IMR-90 (cell line): ENCODE data around the gene ITPRID1. TPM values are rescaled to one million over a fixed set of nuclear protein-coding genes. Genes with fewer than 3 reads are reported as not detected.

Source experiments
- ATAC-seq: fragments of 200-7000 bp; cut with Tn5 transposase; 2 replicates; pipeline ENCODE4 v1.9.1; 2020; ENCODE audit warnings: low read depth, mild to moderate bottlenecking, moderate library complexity
- BruUV-seq: library from RNA; stranded (reverse); fragments of 400-500 nt; replicated peaks from 2 replicates; lab custom pipeline; 2021; lab: Mats Ljungman, UMichigan
- CTCF ChIA-PET: fragments of 300-600 bp; formaldehyde crosslinking; extraction: SDS; loops from one replicate; lab custom pipeline; 2021; ENCODE audit warnings: antibody characterized with exemption; lab: Yijun Ruan, JAX
- POLR2A ChIA-PET: fragments of 300-600 bp; sonication (Branson Sonifier 250); formaldehyde crosslinking; loops from one replicate; lab custom pipeline; 2022; ENCODE audit warnings: antibody characterized with exemption; ENCODE audit not compliant: unreplicated experiment; lab: Charles Lee
- DNase-seq: peaks from one replicate; pipeline ENCODE4 v3.0.0; 2013
- H2AFZ ChIP-seq: replicated peaks from 2 replicates; pipeline ENCODE3; 2013; ENCODE audit warnings: low read length, mild to moderate bottlenecking; ENCODE audit not compliant: poor library complexity
- H2AK5ac ChIP-seq: 2 replicates; pipeline ENCODE4 v1.6.1; 2013; ENCODE audit warnings: low read depth, low read length, inconsistent platforms
- H2AK9ac ChIP-seq: replicated peaks from 2 replicates; pipeline ENCODE3; 2013; ENCODE audit warnings: mild to moderate bottlenecking, low read depth, low read length, moderate library complexity; ENCODE audit not compliant: poor library complexity
- H2BK120ac ChIP-seq: 2 replicates; pipeline ENCODE4 v1.6.1; 2013; ENCODE audit warnings: low read depth, low read length, inconsistent platforms
- H2BK15ac ChIP-seq: 3 replicates; pipeline ENCODE4 v1.6.1; 2013; ENCODE audit warnings: low read depth, low read length, inconsistent platforms
- H2BK20ac ChIP-seq: 2 replicates; pipeline ENCODE4 v1.6.1; 2013; ENCODE audit warnings: low read depth, mild to moderate bottlenecking, inconsistent platforms, low read length, moderate library complexity
- H2BK5ac ChIP-seq: 2 replicates; pipeline ENCODE4 v1.6.1; 2013; ENCODE audit warnings: mild to moderate bottlenecking, low read depth, low read length, inconsistent platforms; ENCODE audit not compliant: poor library complexity, severe bottlenecking
- H3K14ac ChIP-seq: replicated peaks from 2 replicates; pipeline ENCODE4 v1.6.1; 2013; ENCODE audit warnings: low read depth, low read length, inconsistent platforms
- H3K18ac ChIP-seq: 2 replicates; pipeline ENCODE4 v1.6.1; 2013; ENCODE audit warnings: low read depth, low read length, control low read depth
- H3K23ac ChIP-seq: 2 replicates; pipeline ENCODE4 v1.6.1; 2013; ENCODE audit warnings: low read depth, low read length, inconsistent platforms
- H3K27ac ChIP-seq: 2 replicates; pipeline ENCODE4 v1.5.1; 2013; ENCODE audit warnings: mild to moderate bottlenecking, control low read depth, low read length; ENCODE audit not compliant: insufficient read depth
- H3K27me3 ChIP-seq: 2 replicates; pipeline ENCODE4 v1.6.1; 2013; ENCODE audit warnings: low read length; ENCODE audit not compliant: control insufficient read depth, insufficient read depth
- H3K36me3 ChIP-seq: 2 replicates; pipeline ENCODE4 v1.6.1; 2013; ENCODE audit warnings: low read length, mixed read lengths; ENCODE audit not compliant: control insufficient read depth, insufficient read depth
- H3K4ac ChIP-seq: 2 replicates; pipeline ENCODE4 v1.6.1; 2013; ENCODE audit warnings: low read depth, low read length, inconsistent platforms
- H3K4me1 ChIP-seq: 2 replicates; pipeline ENCODE4 v1.6.1; 2013; ENCODE audit warnings: low read length, mixed read lengths; ENCODE audit not compliant: control insufficient read depth, insufficient read depth
- H3K4me2 ChIP-seq: 2 replicates; pipeline ENCODE4 v1.6.1; 2013; ENCODE audit warnings: low read depth, mild to moderate bottlenecking, control low read depth, low read length, moderate library complexity
- H3K4me3 ChIP-seq: 2 replicates; pipeline ENCODE4 v1.5.1; 2013; ENCODE audit warnings: low read depth, mild to moderate bottlenecking, control low read depth, low read length, moderate library complexity; ENCODE audit not compliant: insufficient read depth
- H3K56ac ChIP-seq: 2 replicates; pipeline ENCODE4 v1.6.1; 2013; ENCODE audit warnings: low read length, inconsistent platforms; ENCODE audit not compliant: insufficient read depth; ENCODE audit errors: extremely low read depth
- H3K79me1 ChIP-seq, 2 experiments: 2 replicates each; pipeline ENCODE4 v1.6.1; 2013; ENCODE audit warnings: low read length in 2 of 2, inconsistent platforms in 1 of 2, low read depth in 1 of 2
- H3K9ac ChIP-seq: 2 replicates; pipeline ENCODE4 v1.6.1; 2013; ENCODE audit warnings: low read depth, low read length, control low read depth
- H3K9me1 ChIP-seq: 2 replicates; pipeline ENCODE4 v1.6.1; 2013; ENCODE audit warnings: low read length, inconsistent platforms; ENCODE audit not compliant: insufficient read depth
- H3K9me3 ChIP-seq: 2 replicates; pipeline ENCODE4 v1.6.1; 2013; ENCODE audit warnings: low read length; ENCODE audit not compliant: control insufficient read depth, insufficient read depth
- H4K20me1 ChIP-seq: 2 replicates; pipeline ENCODE4 v1.6.1; 2013; ENCODE audit warnings: low read length, inconsistent platforms; ENCODE audit not compliant: insufficient read depth
- H4K5ac ChIP-seq: 2 replicates; pipeline ENCODE4 v1.6.1; 2013; ENCODE audit warnings: mild to moderate bottlenecking, low read depth, low read length, control low read depth
- H4K8ac ChIP-seq, 2 experiments: 2 replicates each; pipeline ENCODE4 v1.6.1; 2013; ENCODE audit warnings: low read depth in 2 of 2, low read length in 2 of 2, control low read depth in 1 of 2, inconsistent platforms in 1 of 2
- H4K91ac ChIP-seq: 2 replicates; pipeline ENCODE4 v1.6.1; 2013; ENCODE audit warnings: low read depth, low read length, inconsistent platforms; ENCODE audit not compliant: insufficient read depth
- BHLHE40 ChIP-seq: fragments of 150-350 bp; IDR thresholded peaks from 2 replicates; pipeline ENCODE4 v1.6.1; 2016; ENCODE audit warnings: mild to moderate bottlenecking, low read depth, low read length
- CEBPB ChIP-seq: IDR thresholded peaks from 2 replicates; pipeline ENCODE4 v1.6.1; 2012; ENCODE audit warnings: low read depth, low read length, improper control_type of control experiment
- CHD1 ChIP-seq: IDR thresholded peaks from 2 replicates; pipeline ENCODE4 v1.6.1; 2012; ENCODE audit warnings: low read depth, low read length, improper control_type of control experiment
- MAZ ChIP-seq: IDR thresholded peaks from 2 replicates; pipeline ENCODE4 v1.6.1; 2012; ENCODE audit warnings: low read depth, mild to moderate bottlenecking, low read length, improper control_type of control experiment, moderate library complexity, borderline replicate concordance
- MXI1 ChIP-seq: IDR thresholded peaks from 2 replicates; pipeline ENCODE4 v1.6.1; 2012; ENCODE audit warnings: low read depth, mild to moderate bottlenecking, low read length, moderate library complexity, borderline replicate concordance
- RFX5 ChIP-seq: IDR thresholded peaks from 2 replicates; pipeline ENCODE4 v1.8.0; 2012; ENCODE audit warnings: low read depth, mild to moderate bottlenecking, low read length, moderate library complexity
- SMC3 ChIP-seq: fragments of 150-350 bp; IDR thresholded peaks from 2 replicates; pipeline ENCODE4 v1.6.1; 2016; ENCODE audit warnings: low read depth, mild to moderate bottlenecking, antibody characterized with exemption, low read length, moderate library complexity
- WGBS, 2 experiments: methylation state at CpG; one replicate each; pipeline versions ENCODE4 v1.1.5 to v1.1.7; 2013; ENCODE audit warnings: missing lambda C conversion rate in 2 of 2; ENCODE audit not compliant: insufficient read length in 1 of 2; ENCODE audit errors: extremely low coverage in 2 of 2; 5-methylcytosine and 5-hydroxymethylcytosine counted together
- dilution Hi-C: fragments of 300-500 bp; cut with HindIII; formaldehyde crosslinking; loops from one replicate; pipeline ENCODE4 v1.14.3; 2018; ENCODE audit warnings: low sequenced_read_pairs; ENCODE audit not compliant: unreplicated experiment
- in situ Hi-C: fragments of 300-500 bp; cut with MboI; formaldehyde crosslinking; loops from 3 replicates; pipeline ENCODE4 v1.14.3; 2019; ENCODE audit warnings: low sequenced_read_pairs, inconsistent platforms, mixed read lengths
- intact Hi-C: fragments of 100-400 bp; cut with micrococcal nuclease; formaldehyde crosslinking; loops from 2 replicates; pipeline ENCODE4 v1.10.0; 2022
- polyA plus RNA-seq, 3 experiments: library from polyadenylated mRNA; depleted of rRNA; stranded (reverse); fragments of >200 nt; gene quantifications; 2 replicates each; pipeline ENCODE4 v1.2.3, GENCODE V29; 2012; ENCODE audit warnings: low replicate concordance in 1 of 3
- total RNA-seq: library from RNA; depleted of rRNA; stranded (reverse); fragments of >200 nt; gene quantifications from 2 replicates; pipeline ENCODE4 v1.2.3, GENCODE V29; 2012

The ITPRID1 gene
- total and polyA plus RNA-seq, 2 of the 4 experiments (the other 2 are of a cell fraction) = not detected

GRCh38 chr7:31487071-31487470 is 26.8 kb upstream of the ITPRID1 start:
- Histone ChIP-seq H3K18ac (no peak overlapping the region), H4K91ac (no peak overlapping the region), H2AFZ (no peak overlapping the region), H3K56ac (no peak overlapping the region), H4K20me1 (no peaks in the 10 kb centered on the region), H3K27ac (no peak overlapping the region), H3K14ac (no peak overlapping the region), H3K4me2 (no peak overlapping the region), H2BK5ac (no peak overlapping the region), H3K36me3 (no peaks in the 10 kb centered on the region), H2AK9ac (no peak overlapping the region), H2BK20ac (no peak overlapping the region), H2BK120ac (no peak overlapping the region), H3K79me1 (no peaks in the 10 kb centered on the region), H3K9me1 (no peaks in the 10 kb centered on the region), H4K8ac (no peak overlapping the region), H3K4ac (no peak overlapping the region), H4K5ac (no peak overlapping the region), H3K4me3 (no peak overlapping the region), H3K23ac (no peak overlapping the region), H3K9ac (no peak overlapping the region), H3K4me1 (no peaks in the 10 kb centered on the region), H2BK15ac (no peak overlapping the region), H2AK5ac (no peak overlapping the region), H3K27me3 (no peaks in the 10 kb centered on the region), H3K9me3 (no peaks in the 10 kb centered on the region)
- no peak for TF ChIP-seq MAZ
- TF ChIP-seq CEBPB = no peak
- TF ChIP-seq SMC3 = no peak
- no peak for TF ChIP-seq BHLHE40
- no peak for TF ChIP-seq RFX5
- no peak for TF ChIP-seq CHD1
- TF ChIP-seq MXI1 = no peak
- BruUV-seq = no TSS peak
- intact Hi-C loops (no loop called here), in situ Hi-C loops (no loop called here), dilution Hi-C loops (no loop called here)
- ChIA-PET POLR2A (no interaction called here), CTCF (no interaction called here)
- DNase-seq (no peak), ATAC-seq (no peak)
- 57% methylated on average over 4 of the region's 6 CpGs; no CpG with 5 or more reads in 1 of the 2 experiments for WGBS, 2 experiments
